ENCODE data around the gene INSYN2B.

INSYN2B gene

DNA sequence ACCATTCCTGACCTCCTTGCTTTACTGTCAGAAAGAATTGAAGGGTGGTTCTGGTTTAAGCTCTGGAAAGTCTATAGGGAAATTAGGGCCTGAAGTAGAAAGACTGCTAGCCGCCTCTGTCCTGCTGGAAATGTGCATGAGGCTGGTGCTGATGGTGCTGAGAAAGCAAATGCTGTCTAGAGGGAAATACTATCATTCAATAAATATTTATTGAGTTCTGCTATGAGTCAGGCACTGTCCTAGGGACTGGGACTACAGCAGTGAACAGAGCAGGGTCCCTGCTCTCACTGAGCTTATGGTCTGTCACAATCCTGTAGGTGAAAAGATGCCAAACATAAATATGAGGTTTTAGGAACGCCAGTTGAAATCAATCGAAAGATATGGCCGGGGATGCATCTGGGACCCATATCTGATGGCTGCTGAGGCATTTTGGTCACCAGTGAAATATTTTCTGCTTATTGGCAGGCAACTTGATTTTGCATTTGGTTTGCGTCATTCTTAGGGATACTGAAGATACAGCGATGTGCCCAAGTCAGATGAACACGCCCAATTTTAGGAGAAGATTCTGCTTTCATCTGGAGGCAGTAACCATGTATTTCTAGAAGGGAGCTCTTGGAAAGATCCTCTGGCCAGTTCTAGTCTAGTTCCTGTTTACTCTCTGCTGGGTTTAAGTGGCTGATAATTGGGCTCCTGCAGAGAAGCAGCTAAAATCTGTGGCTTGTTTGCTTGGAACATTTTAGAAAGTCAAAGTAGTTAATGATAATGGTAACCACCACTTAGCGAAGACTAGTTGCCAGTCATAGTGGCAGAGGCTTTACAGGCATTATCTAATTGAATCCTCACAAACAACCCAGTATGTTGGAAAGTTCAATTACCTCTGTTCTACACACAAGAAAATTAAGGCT is 73.3 kb downstream of the INSYN2B start:
- H3K9me3 ChIP-seq (ENCODE audit: insufficient read depth, low read length) = no peaks in the 10 kb centered on the region
- no peaks in the 10 kb centered on the region for H3K9me2 ChIP-seq (replicated peaks; ENCODE audit: insufficient read depth, low read length)
- no peaks in the 10 kb centered on the region for H3K27me3 ChIP-seq (ENCODE audit: low read length)
- no peaks in the 10 kb centered on the region for H3K79me2 ChIP-seq (ENCODE audit: insufficient read depth, low read length)
- H3K4me2 ChIP-seq (ENCODE audit: low read depth, low read length, poor library complexity, severe bottlenecking) = no peak overlapping the region
- no peak overlapping the region for H3K9ac ChIP-seq (ENCODE audit: low read length)
- H4K20me1 ChIP-seq (ENCODE audit: low read depth, low read length) = no peaks in the 10 kb centered on the region
- no peak for TF ChIP-seq EZH2phosphoT487 (conservative IDR thresholded peaks at IDR 0.05; ENCODE audit: low read length)
- TF ChIP-seq, protein P1, sequence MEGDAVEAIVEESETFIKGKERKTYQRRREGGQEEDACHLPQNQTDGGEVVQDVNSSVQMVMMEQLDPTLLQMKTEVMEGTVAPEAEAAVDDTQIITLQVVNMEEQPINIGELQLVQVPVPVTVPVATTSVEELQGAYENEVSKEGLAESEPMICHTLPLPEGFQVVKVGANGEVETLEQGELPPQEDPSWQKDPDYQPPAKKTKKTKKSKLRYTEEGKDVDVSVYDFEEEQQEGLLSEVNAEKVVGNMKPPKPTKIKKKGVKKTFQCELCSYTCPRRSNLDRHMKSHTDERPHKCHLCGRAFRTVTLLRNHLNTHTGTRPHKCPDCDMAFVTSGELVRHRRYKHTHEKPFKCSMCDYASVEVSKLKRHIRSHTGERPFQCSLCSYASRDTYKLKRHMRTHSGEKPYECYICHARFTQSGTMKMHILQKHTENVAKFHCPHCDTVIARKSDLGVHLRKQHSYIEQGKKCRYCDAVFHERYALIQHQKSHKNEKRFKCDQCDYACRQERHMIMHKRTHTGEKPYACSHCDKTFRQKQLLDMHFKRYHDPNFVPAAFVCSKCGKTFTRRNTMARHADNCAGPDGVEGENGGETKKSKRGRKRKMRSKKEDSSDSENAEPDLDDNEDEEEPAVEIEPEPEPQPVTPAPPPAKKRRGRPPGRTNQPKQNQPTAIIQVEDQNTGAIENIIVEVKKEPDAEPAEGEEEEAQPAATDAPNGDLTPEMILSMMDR (IDR thresholded peaks at IDR 0.05; ENCODE audit: insufficient read depth, low read length, poor library complexity, severe bottlenecking) = no peak
- no peak overlapping the region for H3K4me3 ChIP-seq (ENCODE audit: insufficient read depth, low read length, poor library complexity, severe bottlenecking)
- no peak overlapping the region for H3K27ac ChIP-seq (ENCODE audit: low read depth, low read length)
- H3F3A ChIP-seq (ENCODE audit: insufficient read depth) = no peaks in the 10 kb centered on the region
- H2AFZ ChIP-seq (ENCODE audit: low read depth, low read length, severe bottlenecking) = no peak overlapping the region
- H3K36me3 ChIP-seq (ENCODE audit: low read length) = no peaks in the 10 kb centered on the region

DNA sequence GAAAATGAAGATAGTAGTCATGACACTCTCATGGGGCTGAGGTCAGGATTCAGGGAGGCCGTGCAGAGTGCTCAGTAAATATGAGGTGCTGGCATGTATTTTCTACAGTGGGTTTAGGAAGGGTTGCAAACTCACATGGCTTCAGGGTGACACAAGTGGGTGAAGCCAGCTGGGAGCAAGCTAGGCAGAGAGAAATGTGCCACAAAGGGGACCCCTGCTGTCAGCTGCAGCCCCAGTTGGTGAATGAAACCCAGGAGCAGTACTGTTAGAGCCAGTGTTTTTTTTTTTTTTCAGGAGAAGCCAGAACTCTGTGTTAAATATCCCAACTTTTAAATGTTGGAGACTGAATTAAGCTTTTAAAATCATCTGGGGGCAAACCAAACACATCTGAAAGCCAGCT is 75.3 kb downstream of the INSYN2B start:
- no peak overlapping the region for H3K4me3 ChIP-seq (ENCODE audit: insufficient read depth, low read length, poor library complexity, severe bottlenecking)
- H3K4me2 ChIP-seq (ENCODE audit: low read depth, low read length, poor library complexity, severe bottlenecking) = no peak overlapping the region
- no peaks in the 10 kb centered on the region for H3K27me3 ChIP-seq (ENCODE audit: low read length)
- H3K27ac ChIP-seq (ENCODE audit: low read depth, low read length) = no peak overlapping the region
- TF ChIP-seq, protein P1 (IDR thresholded peaks at IDR 0.05; ENCODE audit: insufficient read depth, low read length, poor library complexity, severe bottlenecking) = no peak
- no peak for TF ChIP-seq EZH2phosphoT487 (conservative IDR thresholded peaks at IDR 0.05; ENCODE audit: low read length)
- H2AFZ ChIP-seq (ENCODE audit: low read depth, low read length, severe bottlenecking) = no peak overlapping the region
- H3K79me2 ChIP-seq (ENCODE audit: insufficient read depth, low read length) = no peaks in the 10 kb centered on the region
- H3K36me3 ChIP-seq (ENCODE audit: low read length) = no peaks in the 10 kb centered on the region
- no peaks in the 10 kb centered on the region for H3K9me3 ChIP-seq (ENCODE audit: insufficient read depth, low read length)
- H3K9me2 ChIP-seq (replicated peaks; ENCODE audit: insufficient read depth, low read length) = no peaks in the 10 kb centered on the region
- no peaks in the 10 kb centered on the region for H3F3A ChIP-seq (ENCODE audit: insufficient read depth)
- no peak overlapping the region for H3K9ac ChIP-seq (ENCODE audit: low read length)
- no peaks in the 10 kb centered on the region for H4K20me1 ChIP-seq (ENCODE audit: low read depth, low read length)

DNA sequence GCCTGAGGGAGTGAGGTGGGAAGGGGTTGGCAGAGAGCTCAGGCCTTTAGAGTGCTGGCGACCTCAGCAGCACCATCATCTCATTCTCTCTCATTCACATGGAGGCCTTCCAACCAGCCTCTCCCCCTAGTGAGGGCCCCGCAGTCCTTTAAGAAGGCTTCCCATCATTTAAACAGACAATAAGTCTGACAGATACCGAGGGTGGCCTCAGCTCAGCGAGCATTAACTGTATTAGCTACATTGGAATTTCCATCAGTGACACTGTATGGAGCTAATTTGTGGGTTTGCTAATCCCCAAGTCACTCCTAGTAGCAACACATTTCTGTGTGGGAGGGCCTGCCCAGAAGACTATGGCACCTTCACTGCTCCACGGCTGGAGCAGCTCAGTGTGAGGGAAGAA is 75.8 kb downstream of the INSYN2B start:
- no peaks in the 10 kb centered on the region for H3K79me2 ChIP-seq (ENCODE audit: insufficient read depth, low read length)
- no peak overlapping the region for H2AFZ ChIP-seq (ENCODE audit: low read depth, low read length, severe bottlenecking)
- H3K9ac ChIP-seq (ENCODE audit: low read length) = no peak overlapping the region
- H3K9me3 ChIP-seq (ENCODE audit: insufficient read depth, low read length) = no peaks in the 10 kb centered on the region
- no peaks in the 10 kb centered on the region for H3F3A ChIP-seq (ENCODE audit: insufficient read depth)
- no peak overlapping the region for H3K4me2 ChIP-seq (ENCODE audit: low read depth, low read length, poor library complexity, severe bottlenecking)
- TF ChIP-seq, protein P1 (IDR thresholded peaks at IDR 0.05; ENCODE audit: insufficient read depth, low read length, poor library complexity, severe bottlenecking) = no peak
- H3K27ac ChIP-seq (ENCODE audit: low read depth, low read length) = no peak overlapping the region
- no peaks in the 10 kb centered on the region for H4K20me1 ChIP-seq (ENCODE audit: low read depth, low read length)
- H3K36me3 ChIP-seq (ENCODE audit: low read length) = no peaks in the 10 kb centered on the region
- no peaks in the 10 kb centered on the region for H3K27me3 ChIP-seq (ENCODE audit: low read length)
- no peaks in the 10 kb centered on the region for H3K9me2 ChIP-seq (replicated peaks; ENCODE audit: insufficient read depth, low read length)
- H3K4me3 ChIP-seq (ENCODE audit: insufficient read depth, low read length, poor library complexity, severe bottlenecking) = no peak overlapping the region
